Neutrophil (primary cell): Measurements from ENCODE around the gene KATNA1.

Experiments
- H3K27ac ChIP-seq: fragments of 200-600 bp; sonication (generic); 2 replicates; pipeline ENCODE4 v1.5.1; 2016; ENCODE audit warnings: mild to moderate bottlenecking, moderate library complexity
- H3K27me3 ChIP-seq: fragments of 200-600 bp; sonication (generic); 2 replicates; pipeline ENCODE4 v1.6.0; 2016; ENCODE audit warnings: mild to moderate bottlenecking
- H3K36me3 ChIP-seq: fragments of 200-600 bp; sonication (generic); 2 replicates; pipeline ENCODE4 v1.5.1; 2017
- H3K4me1 ChIP-seq, 2 experiments: fragments of 200-600 bp in 1 of 2; sonication (generic) in 1 of 2; 1 replicate in 1 of 2; 2 replicates in 1 of 2; pipeline versions ENCODE4 v1.5.1 to v1.6.1; 2013 to 2016; ENCODE audit warnings: low read depth in 1 of 2, low read length in 1 of 2, mild to moderate bottlenecking in 1 of 2, moderate library complexity in 1 of 2; ENCODE audit not compliant: control insufficient read depth in 1 of 2, insufficient read depth in 1 of 2
- H3K4me3 ChIP-seq, 2 experiments: fragments of 200-600 bp in 1 of 2; sonication (generic) in 1 of 2; 1 replicate in 1 of 2; 2 replicates in 1 of 2; pipeline ENCODE4 v1.5.1; 2013 to 2016; ENCODE audit warnings: low read depth in 1 of 2, low read length in 1 of 2, mild to moderate bottlenecking in 1 of 2, moderate library complexity in 1 of 2
- H3K9me3 ChIP-seq: fragments of 200-600 bp; sonication (generic); 2 replicates; pipeline ENCODE4 v1.5.1; 2016
- TF ChIP-seq, protein P1 (sequence below): fragments of 200-600 bp; sonication (generic); IDR thresholded peaks from 2 replicates; pipeline ENCODE4 v1.5.1; 2016; ENCODE audit warnings: antibody characterized with exemption

KATNA1 gene

DNA sequence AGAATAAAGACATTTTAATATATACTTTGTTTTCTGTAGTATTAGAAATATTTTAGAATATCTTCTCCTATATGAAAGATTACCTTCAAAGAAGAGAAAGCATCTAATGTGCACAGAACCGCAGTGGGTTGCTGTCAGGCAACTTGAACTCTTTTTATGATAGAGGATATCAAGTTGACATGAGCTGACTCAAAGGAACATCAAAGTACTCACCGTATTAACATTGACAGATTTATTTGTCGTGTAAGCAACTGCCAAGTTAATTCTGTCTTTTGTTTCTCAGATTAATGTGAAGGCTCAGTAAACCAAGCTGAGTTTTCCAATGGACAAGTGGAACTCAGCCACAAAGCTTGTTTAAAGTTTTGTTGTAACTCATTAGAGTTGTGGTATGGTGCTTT is 84.6 kb downstream of the KATNA1 start:
- Histone ChIP-seq H3K27me3 (peaks cover 50% of the 10 kb centered on the region), H3K36me3 (no peaks in the 10 kb centered on the region), H3K4me1 (peaks cover 14 to 17% of the 10 kb centered on the region in 2 experiments), H3K9me3 (no peaks in the 10 kb centered on the region), H3K4me3 (no peak overlapping the region), H3K27ac (no peak overlapping the region)
- TF ChIP-seq, protein P1, sequence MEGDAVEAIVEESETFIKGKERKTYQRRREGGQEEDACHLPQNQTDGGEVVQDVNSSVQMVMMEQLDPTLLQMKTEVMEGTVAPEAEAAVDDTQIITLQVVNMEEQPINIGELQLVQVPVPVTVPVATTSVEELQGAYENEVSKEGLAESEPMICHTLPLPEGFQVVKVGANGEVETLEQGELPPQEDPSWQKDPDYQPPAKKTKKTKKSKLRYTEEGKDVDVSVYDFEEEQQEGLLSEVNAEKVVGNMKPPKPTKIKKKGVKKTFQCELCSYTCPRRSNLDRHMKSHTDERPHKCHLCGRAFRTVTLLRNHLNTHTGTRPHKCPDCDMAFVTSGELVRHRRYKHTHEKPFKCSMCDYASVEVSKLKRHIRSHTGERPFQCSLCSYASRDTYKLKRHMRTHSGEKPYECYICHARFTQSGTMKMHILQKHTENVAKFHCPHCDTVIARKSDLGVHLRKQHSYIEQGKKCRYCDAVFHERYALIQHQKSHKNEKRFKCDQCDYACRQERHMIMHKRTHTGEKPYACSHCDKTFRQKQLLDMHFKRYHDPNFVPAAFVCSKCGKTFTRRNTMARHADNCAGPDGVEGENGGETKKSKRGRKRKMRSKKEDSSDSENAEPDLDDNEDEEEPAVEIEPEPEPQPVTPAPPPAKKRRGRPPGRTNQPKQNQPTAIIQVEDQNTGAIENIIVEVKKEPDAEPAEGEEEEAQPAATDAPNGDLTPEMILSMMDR, result no peak

DNA sequence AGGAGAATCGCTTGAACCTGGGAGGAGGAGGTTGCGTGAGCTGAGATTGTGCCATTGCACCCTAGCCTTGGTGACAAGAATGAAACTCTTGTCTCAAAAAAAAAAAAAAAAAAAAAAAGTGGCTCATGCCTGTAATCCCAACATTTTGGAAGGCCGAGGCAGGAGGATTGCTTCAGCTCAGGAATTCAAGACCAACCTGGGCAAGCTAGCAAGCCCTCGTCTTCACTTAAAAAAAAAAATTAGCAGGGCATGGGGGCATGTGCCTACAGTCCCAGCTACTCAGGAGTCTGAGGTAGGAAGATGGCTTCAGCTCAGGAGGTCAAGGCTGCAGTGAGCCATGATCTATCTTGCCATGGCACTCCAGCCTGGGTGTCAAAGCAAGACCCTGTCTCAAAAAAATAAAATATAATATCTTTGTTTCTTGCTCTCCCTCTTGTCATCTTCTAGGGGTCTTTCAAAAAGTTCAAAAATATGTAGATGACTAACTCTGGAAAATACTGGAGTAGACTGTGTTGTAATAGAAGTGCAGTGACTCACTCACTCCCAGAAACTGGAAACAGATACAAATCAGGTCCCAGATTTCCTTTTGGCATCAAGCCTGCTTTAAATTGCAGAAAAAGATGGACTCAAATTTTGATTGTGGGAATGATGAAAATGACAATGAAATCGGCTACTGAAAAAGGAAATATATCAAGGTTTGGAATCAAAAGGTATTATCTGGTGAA is 85.1 kb downstream of the KATNA1 start:
- Histone ChIP-seq H3K36me3 (no peaks in the 10 kb centered on the region), H3K4me1 (peaks cover 14 to 17% of the 10 kb centered on the region in 2 experiments), H3K4me3 (no peak overlapping the region), H3K9me3 (no peaks in the 10 kb centered on the region), H3K27ac (no peak overlapping the region), H3K27me3 (peaks cover 56% of the 10 kb centered on the region)
- TF ChIP-seq, protein P1, result no peak

DNA sequence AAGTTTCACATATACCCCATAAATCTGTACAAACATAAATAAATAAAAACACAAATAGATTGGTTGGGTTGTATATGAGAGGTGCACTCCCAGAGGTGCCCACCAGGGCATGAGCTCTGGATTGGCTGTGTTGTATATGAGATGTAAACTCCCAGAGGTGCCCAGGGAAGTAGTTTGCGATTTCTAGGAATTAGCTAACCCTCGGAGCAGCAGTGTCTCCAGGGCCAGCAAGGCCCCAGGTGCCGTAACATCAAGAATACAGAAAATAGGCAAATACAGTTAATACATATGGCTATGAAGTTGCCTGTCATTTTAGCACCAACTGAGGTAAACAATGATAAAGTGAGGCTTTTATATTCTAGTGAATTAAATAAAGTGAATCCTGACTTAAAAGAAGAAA is 87.8 kb downstream of the KATNA1 start:
- TF ChIP-seq, protein P1, result peak; percentile 36
- Histone ChIP-seq H3K27ac (no peak overlapping the region), H3K36me3 (no peaks in the 10 kb centered on the region), H3K9me3 (no peaks in the 10 kb centered on the region), H3K4me3 (no peak overlapping the region), H3K27me3 (peaks cover 75% of the 10 kb centered on the region), H3K4me1 (peaks cover 6 to 9% of the 10 kb centered on the region in 2 experiments)

DNA sequence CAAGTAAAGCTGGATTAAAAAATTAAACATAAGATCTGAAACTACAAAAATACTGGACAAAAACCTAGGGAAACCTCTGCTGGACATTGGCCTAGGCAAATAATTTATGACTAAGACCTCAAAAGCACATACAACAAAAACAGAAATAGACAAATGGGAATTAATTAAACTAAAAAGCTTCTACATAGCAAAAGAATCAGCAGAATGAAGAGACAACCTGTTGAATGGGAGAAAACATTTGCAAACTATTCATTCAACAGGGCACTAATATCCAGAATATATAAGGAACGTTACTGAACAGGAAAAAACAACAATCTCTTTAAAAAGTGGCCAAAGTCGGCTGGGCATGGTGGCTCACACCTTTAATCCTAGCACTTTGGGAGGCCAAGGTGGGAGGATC is 89.1 kb downstream of the KATNA1 start:
- Histone ChIP-seq H3K4me3 (no peak overlapping the region), H3K27ac (no peak overlapping the region), H3K36me3 (no peaks in the 10 kb centered on the region), H3K4me1 (no peaks in the 10 kb centered on the region), H3K27me3 (peaks cover 79% of the 10 kb centered on the region), H3K9me3 (no peaks in the 10 kb centered on the region)
- TF ChIP-seq, protein P1, result no peak

DNA sequence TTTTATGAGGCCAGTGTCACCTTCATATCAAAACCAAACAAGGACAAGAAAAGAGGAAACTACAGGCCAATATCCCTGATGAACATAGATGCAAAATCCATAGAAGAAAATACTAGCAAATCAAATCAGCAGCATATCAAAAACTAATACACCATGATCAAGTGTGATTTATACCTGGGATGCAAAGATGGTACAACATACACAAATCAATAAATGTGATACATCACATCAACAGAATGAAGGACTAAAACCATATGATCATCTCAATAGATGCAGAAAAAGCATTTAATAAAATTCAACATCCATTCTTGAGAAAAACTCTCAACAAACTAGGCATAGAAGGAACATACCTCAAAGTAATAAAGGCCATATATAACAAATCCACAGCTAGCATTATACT is 90.5 kb downstream of the KATNA1 start:
- no peaks in the 10 kb centered on the region for H3K4me1 ChIP-seq
- no peak overlapping the region for H3K27ac ChIP-seq
- no peaks in the 10 kb centered on the region for H3K36me3 ChIP-seq
- no peaks in the 10 kb centered on the region for H3K9me3 ChIP-seq
- TF ChIP-seq, protein P1, result no peak
- H3K4me3 ChIP-seq, result no peak overlapping the region
- H3K27me3 ChIP-seq, result peaks cover 72% of the 10 kb centered on the region
